ENCODE data around the gene JAZF1.

JAZF1 gene

GRCh38 chr7:28133872-28134271, 46.7 kb downstream of the JAZF1 start:
- no peak for DNase-seq

- no peak for DNase-seq
Observed at GRCh38 chr7:28132959-28133870, 47.4 kb downstream of the JAZF1 start.

GRCh38 chr7:28130277-28130676, 50.3 kb downstream of the JAZF1 start:
- no peak for DNase-seq

- DNase-seq = no peak
Observed at GRCh38 chr7:28128608-28129007, 52.0 kb downstream of the JAZF1 start.

- DNase-seq = no peak
Observed at GRCh38 chr7:28126410-28127041, 54.1 kb downstream of the JAZF1 start.

GRCh38 chr7:28125431-28126409, 54.9 kb downstream of the JAZF1 start:
- no peak for DNase-seq

GRCh38 chr7:28124413-28124812, 56.2 kb downstream of the JAZF1 start:
- no peak for DNase-seq

GRCh38 chr7:28123752-28124151, 56.8 kb downstream of the JAZF1 start:
- no peak for DNase-seq

GRCh38 chr7:28121496-28121895, 59.1 kb downstream of the JAZF1 start:
- DNase-seq = no peak

- DNase-seq = no peak
Observed at GRCh38 chr7:28116041-28116440, 64.6 kb downstream of the JAZF1 start.

GRCh38 chr7:28115261-28115660, 65.3 kb downstream of the JAZF1 start:
- DNase-seq = no peak

- no peak for DNase-seq
Observed at GRCh38 chr7:28114056-28114455, 66.5 kb downstream of the JAZF1 start.

GRCh38 chr7:28112883-28113540, 67.6 kb downstream of the JAZF1 start:
- no peak for DNase-seq

- no peak for DNase-seq
Observed at GRCh38 chr7:28112467-28112866, 68.1 kb downstream of the JAZF1 start.

- DNase-seq = no peak
Observed at GRCh38 chr7:28112012-28112411, 68.6 kb downstream of the JAZF1 start.

GRCh38 chr7:28110427-28111012, 70.1 kb downstream of the JAZF1 start:
- DNase-seq = no peak

- no peak for DNase-seq
Observed at GRCh38 chr7:28108747-28109146, 71.8 kb downstream of the JAZF1 start.

- DNase-seq = no peak
Observed at GRCh38 chr7:28107960-28108359, 72.6 kb downstream of the JAZF1 start.

- no peak for DNase-seq
Observed at GRCh38 chr7:28106321-28106829, 74.2 kb downstream of the JAZF1 start.

- no peak for DNase-seq
Observed at GRCh38 chr7:28105234-28105633, 75.4 kb downstream of the JAZF1 start.

- DNase-seq = no peak
Observed at GRCh38 chr7:28104811-28105210, 75.8 kb downstream of the JAZF1 start.

- DNase-seq = no peak
Observed at GRCh38 chr7:28104041-28104541, 76.5 kb downstream of the JAZF1 start.

All from activated CD8-positive, alpha-beta memory T cell treated with anti-CD3 and anti-CD28 coated beads, Interleukin-2, amount 50 U/mL, for 4 hours (primary cell).